ENCODE results near the gene MSL2.

DNA sequence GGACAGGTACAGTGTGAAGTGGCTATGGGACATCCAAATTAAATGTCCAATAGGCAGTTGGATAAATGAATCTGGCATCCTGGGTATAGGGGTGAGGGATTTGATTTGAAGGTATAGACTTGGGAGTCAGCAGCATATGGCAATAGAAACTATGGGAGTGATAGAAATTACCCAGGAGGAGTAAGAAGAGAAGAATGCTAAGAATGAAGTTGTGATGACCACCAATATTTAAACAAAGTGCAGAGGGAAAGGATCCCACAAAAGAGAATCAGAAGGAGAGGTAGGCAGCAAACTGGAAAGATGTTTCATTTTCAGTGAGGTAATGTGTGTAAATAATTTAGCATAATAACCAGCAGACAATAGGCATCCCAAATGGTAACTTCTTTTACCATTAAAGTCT is 13.8 kb upstream of the MSL2 start:
- TF ChIP-seq CTCF (optimal IDR thresholded peaks at IDR 0.05 in 1 of 3, IDR thresholded peaks at IDR 0.05 in 1 of 3, conservative IDR thresholded peaks at IDR 0.05 in 1 of 3; ENCODE audit: extremely low read depth in 1 of 3, insufficient read depth in 2 of 3, low read length in 3 of 3) (no peak), EZH2 (IDR thresholded peaks at IDR 0.05; ENCODE audit: low read length) (no peak)

Data from keratinocyte (primary cell).